Posterior cingulate gyrus (tissue), 11 donors: ENCODE measurements around the gene CCDC40.

Experiments used
- DNase-seq, 10 donors: peaks; one replicate each; pipeline versions ENCODE4 v3.0.0 to v3.0.0-alpha.2; 2020 to 2021; ENCODE audit warnings: mixed read lengths in 3 of 10
- intact Hi-C: fragments of 100-400 bp; cut with DNase I; formaldehyde crosslinking; loops from one replicate; pipeline ENCODE4 v1.15.1; 2023

The CCDC40 gene

DNA sequence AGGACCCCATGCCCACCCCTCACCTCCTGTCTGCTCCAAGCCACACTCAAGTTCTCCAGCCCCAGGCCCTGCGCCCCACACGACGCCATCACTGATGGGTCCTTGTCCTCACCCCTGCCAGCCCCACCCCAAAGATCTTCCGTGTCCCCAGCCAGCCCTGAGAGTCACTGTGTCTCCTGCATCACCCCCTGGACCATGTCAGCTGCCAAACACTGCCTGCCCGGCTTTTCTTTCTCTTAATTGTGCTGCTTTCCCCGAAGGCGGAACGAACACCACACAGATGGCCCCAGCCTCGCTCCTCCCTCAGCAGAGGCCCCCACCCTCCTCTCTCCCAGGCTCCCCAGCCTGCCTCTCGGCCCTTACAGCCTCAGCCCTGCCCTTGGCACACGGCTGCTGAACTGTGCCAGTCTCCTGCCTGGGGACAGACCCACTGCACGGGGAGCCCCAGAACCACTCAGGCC lies 60.1 kb downstream of the CCDC40 start:
- intact Hi-C loops: no loop called here
- DNase-seq: peak in 2 of 10 donors; percentile 63 to 81

GRCh38 chr17:80097127-80097621 lies 60.7 kb downstream of the CCDC40 start:
- intact Hi-C loops: no loop called here

DNA sequence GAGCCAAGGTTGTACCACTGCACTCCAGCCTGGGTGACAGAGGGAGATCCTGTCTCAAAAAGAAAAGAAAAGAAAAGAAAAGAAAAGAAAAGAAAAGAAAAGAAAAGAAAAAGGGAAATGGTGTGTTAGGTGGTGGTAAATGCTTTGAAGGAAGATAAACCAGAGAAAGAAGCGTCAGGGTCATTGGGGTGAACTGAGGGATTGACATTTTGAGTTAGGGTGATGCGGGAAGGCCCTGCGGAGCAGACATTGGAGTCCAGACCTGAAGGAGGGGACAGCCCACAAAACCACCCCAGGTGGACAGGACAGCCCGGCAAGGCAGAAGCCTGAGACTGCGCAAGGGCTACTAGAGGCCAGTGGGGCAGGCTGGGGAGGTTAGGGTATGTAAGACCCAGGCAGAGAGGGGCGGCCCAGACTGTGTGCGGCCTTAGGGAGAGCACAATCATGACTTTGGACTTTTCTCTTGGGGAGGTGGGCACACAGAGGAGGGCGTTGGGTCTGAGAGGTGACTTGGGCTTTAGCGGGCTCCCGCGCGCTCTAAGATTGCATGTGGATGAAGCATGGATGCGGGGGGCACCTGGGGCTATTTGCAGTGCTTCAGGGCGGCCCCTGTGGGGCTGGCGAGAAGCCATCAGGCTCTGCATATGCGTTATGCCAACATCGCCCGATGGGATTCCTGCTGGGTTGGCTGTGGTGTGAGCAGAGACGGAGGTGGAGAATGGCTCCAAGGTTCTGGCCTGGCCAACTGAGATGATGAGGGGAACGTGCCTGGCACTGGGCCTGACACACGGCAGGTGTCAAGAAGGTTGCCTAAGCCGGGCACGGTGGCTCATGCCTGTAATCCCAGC lies 61.6 kb downstream of the CCDC40 start:
- DNase-seq: peak in 3 of 10 donors; percentile 54 to 75 (median 59)
- intact Hi-C loops: no loop called here

More at GRCh38 chr17:80097127-80097621, 60.7 kb downstream of the CCDC40 start:
- DNase-seq: peak in 1 of 10 donors; percentile 62

DNA sequence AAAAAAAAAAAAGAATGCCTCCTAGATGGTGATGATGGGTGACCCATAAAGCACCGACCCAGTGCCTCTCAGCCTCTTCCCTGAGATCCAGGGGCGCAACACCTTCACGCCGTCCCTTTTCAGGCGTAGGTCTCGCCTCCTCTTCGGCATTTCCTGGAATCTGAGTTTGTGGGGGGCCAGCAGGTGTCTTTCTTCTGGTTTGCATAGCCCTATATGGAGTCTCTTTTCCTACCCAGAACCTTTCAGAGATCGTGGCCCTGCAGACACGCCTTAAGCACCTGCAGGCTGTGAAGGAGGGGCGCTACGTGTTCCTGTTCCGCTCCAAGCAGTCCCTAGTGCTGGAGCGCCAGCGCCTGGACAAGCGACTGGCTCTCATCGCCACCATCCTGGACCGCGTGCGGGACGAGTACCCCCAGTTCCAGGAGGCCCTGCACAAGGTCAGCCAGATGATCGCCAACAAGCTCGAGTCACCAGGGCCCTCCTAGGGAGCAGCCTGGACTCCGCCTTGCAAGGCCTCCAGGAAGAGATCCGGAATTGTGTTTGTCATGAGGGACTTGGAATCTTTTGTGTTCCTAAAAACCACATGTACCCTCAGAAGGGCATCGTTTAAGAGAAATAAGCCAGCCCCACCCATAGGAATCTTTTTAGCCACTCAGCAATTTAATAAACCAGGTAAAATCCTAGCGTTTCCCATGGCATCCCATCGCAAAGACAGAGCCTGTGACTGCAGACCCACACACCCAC lies 63.0 kb downstream of the CCDC40 start:
- DNase-seq: peak in 3 of 10 donors; percentile 54 to 76 (median 66)

DNA sequence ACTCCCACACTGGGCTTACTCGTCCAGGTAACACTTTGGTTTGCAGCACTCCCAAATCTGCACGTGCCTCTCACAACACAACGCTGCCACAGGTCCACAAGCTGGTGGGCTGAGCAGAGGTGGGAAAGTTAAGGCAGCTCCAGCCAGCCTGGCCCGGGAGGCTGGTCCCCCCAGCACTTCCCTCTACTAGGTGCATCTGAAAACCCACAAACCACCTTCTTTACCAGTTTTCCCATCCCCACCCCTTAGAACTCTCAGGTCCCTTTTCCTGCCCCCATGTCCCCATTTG lies 63.5 kb downstream of the CCDC40 start:
- DNase-seq: peak in 3 of 10 donors; percentile 39 to 82 (median 43)
- intact Hi-C loops: loop anchor here (5.0 to 10.0 kb wide), 2 partner anchors 47 to 165 kb away; partner anchors contain the start of genes EIF4A3 and RNF213

More for the DNA sequence above, 63.0 kb downstream of the CCDC40 start:
- intact Hi-C loops: loop anchor here (5.0 to 10.0 kb wide), 2 partner anchors 48 to 165 kb away; partner anchors contain the start of genes EIF4A3 and RNF213

DNA sequence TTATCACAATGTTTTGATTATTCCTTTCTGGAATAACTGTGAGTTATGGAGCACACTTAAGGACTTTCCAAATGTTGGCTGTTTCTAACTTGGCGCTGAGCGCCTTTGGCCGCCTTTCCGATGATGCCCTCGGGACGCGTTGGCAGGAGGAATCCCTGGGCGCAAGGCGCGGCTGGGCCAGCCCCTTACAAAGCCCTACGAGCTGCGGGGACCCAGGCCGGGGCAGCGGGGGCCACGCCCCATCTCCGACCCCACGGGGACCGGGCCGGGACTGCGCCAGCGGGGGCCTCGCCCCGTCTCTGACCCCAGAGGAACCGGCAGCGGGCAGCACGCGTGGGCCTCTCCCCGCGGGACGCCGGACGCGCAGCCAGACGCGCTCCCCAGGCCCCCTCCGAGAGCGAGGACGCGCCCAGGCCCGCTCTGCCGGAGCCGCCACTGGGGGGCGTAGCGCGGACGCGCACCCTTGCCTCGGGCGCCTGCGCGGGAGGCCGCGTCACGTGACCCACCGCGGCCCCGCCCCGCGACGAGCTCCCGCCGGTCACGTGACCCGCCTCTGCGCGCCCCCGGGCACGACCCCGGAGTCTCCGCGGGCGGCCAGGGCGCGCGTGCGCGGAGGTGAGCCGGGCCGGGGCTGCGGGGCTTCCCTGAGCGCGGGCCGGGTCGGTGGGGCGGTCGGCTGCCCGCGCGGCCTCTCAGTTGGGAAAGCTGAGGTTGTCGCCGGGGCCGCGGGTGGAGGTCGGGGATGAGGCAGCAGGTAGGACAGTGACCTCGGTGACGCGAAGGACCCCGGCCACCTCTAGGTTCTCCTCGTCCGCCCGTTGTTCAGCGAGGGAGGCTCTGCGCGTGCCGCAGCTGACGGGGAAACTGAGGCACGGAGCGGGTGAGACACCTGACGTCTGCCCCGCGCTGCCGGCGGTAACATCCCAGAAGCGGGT lies 64.8 kb downstream of the CCDC40 start, which contains the start of gene GAA:
Gene GAA, plus strand, starts transcription at position 571 of the 935 bp plus-strand sequence. CDS start 3,006 bp downstream, outside the sequence.
- intact Hi-C loops: loop anchor here (5.0 to 10.0 kb wide), 2 partner anchors 46 to 164 kb away; partner anchors contain the start of genes EIF4A3 and RNF213
- peak; percentile 68 to 97 (median 77) for DNase-seq

DNA sequence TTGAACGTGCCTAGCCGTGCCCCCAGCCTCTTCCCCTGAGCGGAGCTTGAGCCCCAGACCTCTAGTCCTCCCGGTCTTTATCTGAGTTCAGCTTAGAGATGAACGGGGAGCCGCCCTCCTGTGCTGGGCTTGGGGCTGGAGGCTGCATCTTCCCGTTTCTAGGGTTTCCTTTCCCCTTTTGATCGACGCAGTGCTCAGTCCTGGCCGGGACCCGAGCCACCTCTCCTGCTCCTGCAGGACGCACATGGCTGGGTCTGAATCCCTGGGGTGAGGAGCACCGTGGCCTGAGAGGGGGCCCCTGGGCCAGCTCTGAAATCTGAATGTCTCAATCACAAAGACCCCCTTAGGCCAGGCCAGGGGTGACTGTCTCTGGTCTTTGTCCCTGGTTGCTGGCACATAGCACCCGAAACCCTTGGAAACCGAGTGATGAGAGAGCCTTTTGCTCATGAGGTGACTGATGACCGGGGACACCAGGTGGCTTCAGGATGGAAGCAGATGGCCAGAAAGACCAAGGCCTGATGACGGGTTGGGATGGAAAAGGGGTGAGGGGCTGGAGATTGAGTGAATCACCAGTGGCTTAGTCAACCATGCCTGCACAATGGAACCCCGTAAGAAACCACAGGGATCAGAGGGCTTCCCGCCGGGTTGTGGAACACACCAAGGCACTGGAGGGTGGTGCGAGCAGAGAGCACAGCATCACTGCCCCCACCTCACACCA lies 65.7 kb downstream of the CCDC40 start:
- peak in 3 of 10 donors; percentile 64 to 85 (median 83) for DNase-seq
- intact Hi-C loops: loop anchor here (5.0 to 10.0 kb wide), 2 partner anchors 45 to 163 kb away; partner anchors contain the start of genes EIF4A3 and RNF213

- intact Hi-C loops: loop anchor here (5.0 to 10.0 kb wide), 2 partner anchors 44 to 162 kb away; partner anchors contain the start of genes EIF4A3 and RNF213
- peak in 3 of 10 donors; percentile 42 to 51 (median 43) for DNase-seq
Measured at GRCh38 chr17:80102664-80103448, 66.4 kb downstream of the CCDC40 start.

- peak in 3 of 10 donors; percentile 40 to 64 (median 50) for DNase-seq
- intact Hi-C loops: loop anchor here (5.0 to 10.0 kb wide), 2 partner anchors 44 to 161 kb away; partner anchors contain the start of genes EIF4A3 and RNF213
Measured at GRCh38 chr17:80103449-80104085, 67.1 kb downstream of the CCDC40 start.

- intact Hi-C loops: loop anchor here (5.0 to 10.0 kb wide), 2 partner anchors 43 to 160 kb away; partner anchors contain the start of genes EIF4A3 and RNF213
- peak in 3 of 10 donors; percentile 37 to 84 (median 80) for DNase-seq
Measured at GRCh38 chr17:80104321-80104955, 68.0 kb downstream of the CCDC40 start.

GRCh38 chr17:80104956-80105375 lies 68.5 kb downstream of the CCDC40 start:
- intact Hi-C loops: loop anchor here (5.0 to 10.0 kb wide), 2 partner anchors 42 to 160 kb away; partner anchors contain the start of genes EIF4A3 and RNF213
- DNase-seq: peak in 2 of 10 donors; percentile 63 to 72

GRCh38 chr17:80105762-80106161 lies 69.3 kb downstream of the CCDC40 start:
- intact Hi-C loops: loop anchor here (10.0 kb wide), 1 partner anchor 159 kb away; the partner anchor contains the start of gene RNF213
- DNase-seq: peak in 8 of 10 donors; percentile 31 to 89 (median 58)

- DNase-seq: peak in 3 of 10 donors; percentile 29 to 41 (median 29)
- intact Hi-C loops: loop anchor here (10.0 kb wide), 1 partner anchor 159 kb away; the partner anchor contains the start of gene RNF213
Measured at GRCh38 chr17:80106176-80106575, 69.7 kb downstream of the CCDC40 start.

DNA sequence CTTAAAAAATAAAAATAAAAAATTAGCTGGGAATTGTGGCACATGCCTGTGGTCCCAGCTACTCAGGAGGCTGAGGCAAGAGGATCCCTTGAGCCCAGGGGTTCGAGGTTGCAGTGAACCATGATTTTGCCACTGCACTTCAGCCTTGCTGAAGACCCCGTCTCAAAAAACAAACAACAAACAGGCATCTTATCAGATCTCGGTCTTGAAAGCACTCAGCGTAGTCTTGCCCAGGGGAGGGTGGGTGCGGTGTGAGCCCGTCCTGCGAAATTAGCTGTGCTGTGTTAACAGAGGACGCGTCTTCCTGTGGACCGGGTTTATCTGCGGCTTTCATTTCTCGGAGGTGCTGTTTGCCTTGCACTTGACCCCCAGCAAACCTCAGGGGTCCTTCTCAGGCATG lies 70.3 kb downstream of the CCDC40 start:
- intact Hi-C loops: loop anchor here (10.0 kb wide), 1 partner anchor 158 kb away; the partner anchor contains the start of gene RNF213
- DNase-seq: peak in 3 of 10 donors; percentile 1 to 37 (median 33)

- peak in 4 of 10 donors; percentile 3 to 84 (median 51) for DNase-seq
- intact Hi-C loops: loop anchor here (10.0 kb wide), 1 partner anchor 157 kb away; the partner anchor contains the start of gene RNF213
Measured at GRCh38 chr17:80107231-80108021, 71.0 kb downstream of the CCDC40 start.
